ENCODE measurements around the gene RPS15A. TPM values are rescaled to one million over a fixed set of nuclear protein-coding genes. Genes with fewer than 3 reads are reported as not detected.
"Not testable (repeated sequence)": the region's sequence is repeated elsewhere in the genome, so short reads cannot be mapped to it uniquely, and the experiment has no call there.

Gene RPS15A
- total and polyA plus RNA-seq, 9 donors, result 2,591 to 11,026 (median 3,225) TPM

- intact Hi-C loops (cut with DNase I), result no loop called here
- TF ChIP-seq EP300 (IDR thresholded peaks at IDR 0.05) (no peak), POLR2A (IDR thresholded peaks at IDR 0.05) (no peak), CTCF (IDR thresholded peaks at IDR 0.05) (no peak)
- no peaks in the 10 kb centered on the region for H3K27me3 ChIP-seq
- no peaks in the 10 kb centered on the region for H3K36me3 ChIP-seq
- DNase-seq, result no peak
- no peak overlapping the region for H3K27ac ChIP-seq
- WGBS, 3 donors, result 79 to 83% (median 79%) methylated on average over 8 of the region's 8 CpGs
- no peaks in the 10 kb centered on the region for H3K9me3 ChIP-seq
- H3K4me3 ChIP-seq, result no peak overlapping the region
- H3K4me1 ChIP-seq (ENCODE audit: insufficient read depth), result peaks cover 17% of the 10 kb centered on the region
Measured at GRCh38 chr16:18782697-18783429, 7.3 kb downstream of the RPS15A start.

- H3K27ac ChIP-seq; H3K9me3 ChIP-seq; H3K27me3 ChIP-seq; H3K36me3 ChIP-seq; intact Hi-C loops (cut with DNase I); H3K4me3 ChIP-seq; DNase-seq; H3K4me1 ChIP-seq (ENCODE audit: insufficient read depth): not testable (repeated sequence)
- 57 to 80% (median 65%) methylated on average over 1 to 6 of the region's 6 CpGs for WGBS, 3 donors
Measured at GRCh38 chr16:18781232-18781631, 8.9 kb downstream of the RPS15A start.

- H3K9me3 ChIP-seq; intact Hi-C loops (cut with DNase I); H3K27me3 ChIP-seq; H3K36me3 ChIP-seq; DNase-seq; H3K27ac ChIP-seq; H3K4me1 ChIP-seq (ENCODE audit: insufficient read depth); H3K4me3 ChIP-seq: not testable (repeated sequence)
- 33 to 40% (median 39%) methylated on average over 7 to 8 of the region's 8 CpGs for WGBS, 3 donors
Measured at GRCh38 chr16:18780460-18781026, 9.6 kb downstream of the RPS15A start.

GRCh38 chr16:18777664-18778063, 12.5 kb downstream of the RPS15A start:
- DNase-seq; H3K36me3 ChIP-seq; H3K27me3 ChIP-seq; H3K27ac ChIP-seq; H3K4me3 ChIP-seq; H3K4me1 ChIP-seq (ENCODE audit: insufficient read depth); intact Hi-C loops (cut with DNase I); H3K9me3 ChIP-seq: not testable (repeated sequence)
- WGBS, 3 donors, result 94 to 100% (median 100%) methylated on average over 1 of the region's 1 CpG

DNA sequence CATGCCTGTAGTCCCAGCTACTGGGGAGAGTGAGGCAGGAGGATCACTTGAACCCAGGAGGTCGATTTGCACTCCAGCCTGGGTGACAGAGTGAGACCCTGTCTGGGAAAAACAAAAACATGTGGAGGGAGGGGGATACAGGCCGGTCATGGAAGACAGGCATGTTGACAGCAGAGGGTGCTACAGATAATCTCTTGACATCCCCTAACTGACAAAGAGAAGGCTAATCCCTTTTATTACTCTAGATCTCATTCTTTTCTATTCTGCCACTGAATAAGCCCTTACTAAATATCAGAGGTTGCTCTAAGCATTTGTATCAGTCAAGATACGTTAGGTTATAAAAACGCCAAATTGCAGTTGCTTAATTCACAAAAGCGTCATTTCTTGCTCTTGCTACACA, 13.8 kb downstream of the RPS15A start:
- H3K9me3 ChIP-seq; H3K36me3 ChIP-seq; H3K27me3 ChIP-seq; intact Hi-C loops (cut with DNase I); H3K4me3 ChIP-seq; H3K27ac ChIP-seq; DNase-seq; H3K4me1 ChIP-seq (ENCODE audit: insufficient read depth): not testable (repeated sequence)
- whole genome bisulfite sequencing, 3 donors, result 64 to 79% (median 73%) methylated on average over 5 of the region's 5 CpGs

DNA sequence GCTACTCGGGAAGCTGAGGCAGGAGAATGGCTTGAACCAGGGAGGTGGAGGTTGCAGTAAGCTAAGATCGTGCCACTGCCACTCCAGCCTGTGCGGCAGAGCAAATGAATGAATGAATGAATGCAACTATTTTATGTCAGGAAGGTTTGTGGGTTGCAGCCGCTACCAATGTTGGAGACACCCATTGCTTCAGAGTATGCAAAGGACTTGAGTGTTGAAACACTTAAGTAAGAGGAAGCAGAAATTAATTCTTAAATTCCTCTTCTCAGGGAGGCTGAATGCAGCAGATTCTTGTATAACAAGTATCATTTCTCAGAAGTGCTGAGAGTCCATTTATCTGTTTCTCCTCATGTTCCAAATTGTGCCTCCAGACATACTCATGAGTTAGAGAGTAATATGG, 15.5 kb downstream of the RPS15A start:
- intact Hi-C loops (cut with DNase I); DNase-seq; H3K27ac ChIP-seq; H3K27me3 ChIP-seq; H3K9me3 ChIP-seq; H3K4me3 ChIP-seq; H3K36me3 ChIP-seq; H3K4me1 ChIP-seq (ENCODE audit: insufficient read depth): not testable (repeated sequence)
- WGBS, 3 donors, result 96 to 98% (median 97%) methylated on average over 4 of the region's 4 CpGs

GRCh38 chr16:18772171-18772570, 18.0 kb downstream of the RPS15A start:
- H3K9me3 ChIP-seq; H3K36me3 ChIP-seq; H3K27ac ChIP-seq; H3K4me1 ChIP-seq (ENCODE audit: insufficient read depth); H3K27me3 ChIP-seq; intact Hi-C loops (cut with DNase I); DNase-seq; H3K4me3 ChIP-seq: not testable (repeated sequence)
- WGBS, 3 donors, result 73 to 81% (median 78%) methylated on average over 7 of the region's 7 CpGs

GRCh38 chr16:18770336-18770962, 19.7 kb downstream of the RPS15A start:
- intact Hi-C loops (cut with DNase I); DNase-seq; H3K27ac ChIP-seq; H3K27me3 ChIP-seq; H3K36me3 ChIP-seq; H3K9me3 ChIP-seq; H3K4me3 ChIP-seq; H3K4me1 ChIP-seq (ENCODE audit: insufficient read depth): not testable (repeated sequence)
- WGBS, 3 donors, result 90 to 91% (median 90%) methylated on average over 11 of the region's 11 CpGs

GRCh38 chr16:18767217-18767616, 22.9 kb downstream of the RPS15A start:
- H3K4me3 ChIP-seq; H3K27ac ChIP-seq; H3K4me1 ChIP-seq (ENCODE audit: insufficient read depth); H3K36me3 ChIP-seq; H3K27me3 ChIP-seq; H3K9me3 ChIP-seq; DNase-seq; intact Hi-C loops (cut with DNase I): not testable (repeated sequence)
- WGBS, 3 donors, result 54 to 64% (median 63%) methylated on average over 6 to 7 of the region's 7 CpGs

DNA sequence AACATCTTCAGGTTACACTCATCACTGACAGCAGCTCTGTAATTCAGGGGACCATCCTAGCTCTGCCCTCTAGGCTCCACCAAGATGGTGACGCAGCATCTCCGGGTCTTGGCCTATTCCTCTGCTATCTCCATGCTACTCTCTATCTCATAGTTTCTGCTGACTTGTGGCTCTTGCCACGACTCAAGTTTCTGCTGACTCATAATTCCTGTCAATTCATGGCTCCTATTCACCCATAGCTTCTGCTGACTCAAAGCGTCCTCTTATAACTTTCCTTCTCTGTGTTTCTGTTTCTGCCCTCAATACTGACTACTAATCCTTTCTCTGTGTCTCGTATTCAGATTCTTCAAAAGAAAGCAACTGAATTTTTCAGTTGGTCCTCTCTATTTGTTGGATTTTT, 27.4 kb downstream of the RPS15A start:
- H3K36me3 ChIP-seq; DNase-seq; H3K4me3 ChIP-seq; H3K4me1 ChIP-seq (ENCODE audit: insufficient read depth); H3K27me3 ChIP-seq; H3K9me3 ChIP-seq; H3K27ac ChIP-seq; intact Hi-C loops (cut with DNase I): not testable (repeated sequence)
- WGBS, 3 donors, result 37 to 43% (median 40%) methylated on average over 3 of the region's 5 CpGs
